Pancreas (tissue), 10 donors: ENCODE measurements around the gene OR1S1. TPM values are rescaled to one million over a fixed set of nuclear protein-coding genes. Genes with fewer than 3 reads are reported as not detected.

Experiments
- ATAC-seq, 4 donors: fragments of 200-7000 bp; cut with Tn5 transposase; one replicate each; pipeline versions ENCODE4 v1.8.0 to v1.9.1; 2020; ENCODE audit warnings: mild to moderate bottlenecking in 4 of 4, moderate library complexity in 4 of 4
- DNase-seq, 6 donors: peaks; one replicate each; pipeline ENCODE4 v3.0.0-alpha.2; 2020
- FAIRE-seq: peaks from 2 replicates; lab custom pipeline; 2012; peaks lifted over from hg19 to GRCh38; lab: Jason Lieb, UNC
- H3K27ac ChIP-seq, 4 donors: fragments of 200-600 bp; sonication (generic); 1 replicate in 3 of 4; 2 replicates in 1 of 4; pipeline versions ENCODE4 v1.5.0 to v1.8.0; 2020
- H3K27me3 ChIP-seq, 4 donors: fragments of 200-600 bp; one replicate each; pipeline ENCODE4 v1.8.0; 2021
- H3K36me3 ChIP-seq, 3 donors: fragments of 200-600 bp; sonication (generic) in 1 of 3; one replicate each; pipeline versions ENCODE4 v1.5.0 to v1.8.0; 2020 to 2021
- H3K4me1 ChIP-seq, 3 donors: fragments of 200-600 bp; one replicate each; pipeline ENCODE4 v1.8.0; 2021
- H3K4me3 ChIP-seq, 4 donors: fragments of 200-600 bp; sonication (generic) in 2 of 4; one replicate each; pipeline versions ENCODE4 v1.5.0 to v1.8.0; 2020 to 2021
- H3K9me3 ChIP-seq, 4 donors: fragments of 200-600 bp; one replicate each; pipeline ENCODE4 v1.8.0; 2021
- CTCF ChIP-seq, 4 donors: fragments of 200-600 bp; sonication (generic) in 3 of 4; IDR thresholded peaks; one replicate each; pipeline versions ENCODE4 v1.5.0 to v1.8.0; 2021; ENCODE audit warnings: antibody characterized with exemption in 4 of 4
- WGBS, 2 donors: extraction: QIAGEN DNeasy Blood & Tissue Kit; methylation state at CpG; one replicate each; pipeline ENCODE4 v1.1.7; 2013; 5-methylcytosine and 5-hydroxymethylcytosine counted together
- intact Hi-C, 3 donors: fragments of 100-400 bp; cut with DNase I; formaldehyde crosslinking; loops; one replicate each; pipeline versions ENCODE4 v1.11.1 to v1.14.2; 2022
- polyA plus RNA-seq, 2 donors: library from polyadenylated mRNA; stranded (reverse); fragments of 200-250 nt; gene quantifications; one replicate each; pipeline ENCODE4 v1.2.3, GENCODE V29; 2013
- total RNA-seq, 6 donors: library from RNA; stranded (reverse); fragmentation: NEBNext Ultra II Directional in 4 of 6; extraction: Animal tissue kit (Norgen Biotek cat#: 25700) in 4 of 6; gene quantifications; one replicate each; pipeline versions ENCODE4 v1.2.1 to v1.2.4, GENCODE V29; 2021 to 2023
- donor health status: healthy with polysubstance abuse.
- donor health status: DM: no; HTN: no; CAD: no; lungs with moderate emphysema.
- donor health status: DM: no; HTN: no; CAD: no.
- donor health status: control.
- donor health status: control.
- donor health status: Bipolar disorder and iron deficiency.
- donor health status: DM: yes; HTN: yes; CAD: no.
- donor health status: DM: no; HTN: no; CAD: no.
- donor health status: DM: no; HTN: no; CAD: no.
- donor health status: DM: yes; HTN: yes; CAD: no.

OR1S1 gene
- total and polyA plus RNA-seq, 8 donors, result not detected

DNA sequence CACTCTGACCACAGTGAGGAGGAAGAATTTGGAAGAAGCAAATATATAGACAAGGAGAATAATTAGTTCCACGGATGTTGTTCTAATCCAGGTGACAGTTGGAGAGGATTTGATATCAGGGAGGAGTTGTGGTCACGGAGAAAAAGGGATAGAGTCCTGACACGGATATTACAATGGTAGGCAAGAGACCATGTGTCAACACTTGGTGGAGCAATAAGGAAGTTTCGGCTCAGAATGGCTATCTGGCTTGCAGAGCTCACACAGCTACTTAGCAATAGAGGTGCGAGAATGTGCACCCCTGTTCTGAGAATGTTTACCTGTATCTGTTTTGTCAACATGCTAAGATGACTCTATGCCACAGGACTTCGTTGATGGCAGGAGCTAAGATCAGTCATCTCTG is 34.1 kb upstream of the OR1S1 start:
- no peak for DNase-seq
- no peak for FAIRE-seq
- Histone ChIP-seq H3K27ac (no peak overlapping the region), H3K9me3 (no peaks in the 10 kb centered on the region), H3K4me3 (no peak overlapping the region), H3K4me1 (no peaks in the 10 kb centered on the region), H3K27me3 (no peaks in the 10 kb centered on the region), H3K36me3 (no peaks in the 10 kb centered on the region)
- no peak for ATAC-seq
- intact Hi-C loops, result no loop called here
- TF ChIP-seq CTCF (IDR thresholded peaks at IDR 0.05), result no peak
- 62 to 76% methylated on average over 6 of the region's 6 CpGs for WGBS, 2 donors

DNA sequence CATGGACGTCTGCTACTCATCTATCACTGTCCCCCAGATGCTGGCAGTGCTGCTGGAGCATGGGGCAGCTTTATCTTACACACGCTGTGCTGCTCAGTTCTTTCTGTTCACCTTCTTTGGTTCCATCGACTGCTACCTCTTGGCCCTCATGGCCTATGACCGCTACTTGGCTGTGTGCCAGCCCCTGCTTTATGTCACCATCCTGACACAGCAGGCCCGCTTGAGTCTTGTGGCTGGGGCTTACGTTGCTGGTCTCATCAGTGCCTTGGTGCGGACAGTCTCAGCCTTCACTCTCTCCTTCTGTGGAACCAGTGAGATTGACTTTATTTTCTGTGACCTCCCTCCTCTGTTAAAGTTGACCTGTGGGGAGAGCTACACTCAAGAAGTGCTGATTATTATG is 32.9 kb upstream of the OR1S1 start:
- DNase-seq (peak in 2 of 6 donors; percentile 23 to 53), FAIRE-seq (no peak), ATAC-seq (no peak)
- 67 to 81% methylated on average over 7 of the region's 7 CpGs for WGBS, 2 donors
- no peaks in the 10 kb centered on the region for H3K36me3 ChIP-seq
- no peaks in the 10 kb centered on the region for H3K4me1 ChIP-seq
- H3K27me3 ChIP-seq, result no peaks in the 10 kb centered on the region
- intact Hi-C loops, result no loop called here
- no peak overlapping the region for H3K4me3 ChIP-seq
- TF ChIP-seq CTCF (IDR thresholded peaks at IDR 0.05), result no peak
- no peaks in the 10 kb centered on the region for H3K9me3 ChIP-seq
- H3K27ac ChIP-seq, result no peak overlapping the region

GRCh38 chr11:58186938-58187337 is 25.6 kb upstream of the OR1S1 start:
- FAIRE-seq, result no peak
- DNase-seq, result no peak
- intact Hi-C loops, result no loop called here
- ATAC-seq, result no peak
- H3K27ac ChIP-seq, result no peak overlapping the region
- no peaks in the 10 kb centered on the region for H3K27me3 ChIP-seq
- WGBS, 2 donors, result 81 to 87% methylated on average over 4 of the region's 4 CpGs
- TF ChIP-seq CTCF (IDR thresholded peaks at IDR 0.05), result no peak
- H3K36me3 ChIP-seq, result no peaks in the 10 kb centered on the region
- no peaks in the 10 kb centered on the region for H3K4me1 ChIP-seq
- no peak overlapping the region for H3K4me3 ChIP-seq
- no peaks in the 10 kb centered on the region for H3K9me3 ChIP-seq

DNA sequence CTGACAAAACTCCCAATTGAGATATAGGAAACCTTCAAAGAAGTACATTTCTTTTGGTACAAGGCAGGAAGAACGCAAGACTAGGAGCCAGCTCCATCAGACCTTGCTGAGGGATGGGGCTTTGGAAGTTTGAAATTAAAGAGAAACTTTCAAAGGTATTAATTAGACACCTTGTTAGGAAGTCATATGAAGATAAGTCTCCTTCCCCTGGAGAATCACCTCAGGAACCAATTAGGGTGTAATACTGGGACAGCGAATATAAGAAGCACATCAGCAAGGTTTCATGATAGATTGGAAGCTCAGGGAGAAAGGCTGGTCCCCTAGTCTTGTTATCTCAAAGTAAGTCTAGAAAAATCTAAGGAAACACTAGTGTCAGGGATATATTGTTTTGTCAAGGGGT is 23.8 kb upstream of the OR1S1 start, which contains the start of gene OR9Q2:
Gene OR9Q2, plus strand, starts transcription at position 301 of the 400 bp plus-strand sequence. CDS start 1,421 bp downstream, outside the sequence.
- FAIRE-seq (no peak), ATAC-seq (no peak), DNase-seq (no peak)
- H3K27me3 ChIP-seq, result no peaks in the 10 kb centered on the region
- no peaks in the 10 kb centered on the region for H3K36me3 ChIP-seq
- no peak within 1 kb of the TSS for H3K27ac ChIP-seq
- no peak for TF ChIP-seq CTCF (IDR thresholded peaks at IDR 0.05)
- no peak within 1 kb of the TSS for H3K4me3 ChIP-seq
- 77 to 83% methylated on average over 2 of the region's 2 CpGs for WGBS, 2 donors
- no peaks in the 10 kb centered on the region for H3K9me3 ChIP-seq
- intact Hi-C loops, result no loop called here
- no peaks in the 10 kb centered on the region for H3K4me1 ChIP-seq

DNA sequence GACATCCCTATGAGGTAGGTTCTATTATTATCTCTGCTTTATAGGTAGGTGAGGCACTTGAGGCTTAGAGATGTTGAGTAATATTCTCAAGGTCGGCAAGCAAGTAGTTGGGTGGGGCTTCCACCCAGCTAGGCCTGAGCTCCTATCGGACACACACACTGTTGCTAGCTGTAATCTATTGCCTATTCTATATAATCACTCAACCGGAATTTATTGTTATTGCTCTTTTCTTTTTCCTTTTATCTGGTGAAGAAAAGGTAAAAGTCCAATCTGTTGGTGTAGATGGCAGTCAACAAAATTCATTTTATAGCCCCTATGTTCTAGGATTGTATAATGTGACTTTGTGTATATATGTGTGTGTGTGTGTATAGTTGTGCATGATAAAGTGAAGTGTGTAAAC is 20.3 kb upstream of the OR1S1 start:
- Histone ChIP-seq H3K27me3 (no peaks in the 10 kb centered on the region), H3K27ac (no peak overlapping the region), H3K9me3 (no peaks in the 10 kb centered on the region), H3K4me1 (no peaks in the 10 kb centered on the region), H3K4me3 (no peak overlapping the region), H3K36me3 (no peaks in the 10 kb centered on the region)
- WGBS, 2 donors, result 60 to 66% methylated on average over 3 of the region's 3 CpGs
- FAIRE-seq (peak; percentile 82), DNase-seq (no peak), ATAC-seq (no peak)
- TF ChIP-seq CTCF (IDR thresholded peaks at IDR 0.05), result no peak
- intact Hi-C loops, result no loop called here
